Measurements from ENCODE around the gene WDR44.
A peak's percentile ranks its signal among the peaks of the same experiment; 100 is the strongest.
"Not testable (repeated sequence)": the region's sequence is repeated elsewhere in the genome, so short reads cannot be mapped to it uniquely, and the experiment has no call there.

Gene WDR44

DNA sequence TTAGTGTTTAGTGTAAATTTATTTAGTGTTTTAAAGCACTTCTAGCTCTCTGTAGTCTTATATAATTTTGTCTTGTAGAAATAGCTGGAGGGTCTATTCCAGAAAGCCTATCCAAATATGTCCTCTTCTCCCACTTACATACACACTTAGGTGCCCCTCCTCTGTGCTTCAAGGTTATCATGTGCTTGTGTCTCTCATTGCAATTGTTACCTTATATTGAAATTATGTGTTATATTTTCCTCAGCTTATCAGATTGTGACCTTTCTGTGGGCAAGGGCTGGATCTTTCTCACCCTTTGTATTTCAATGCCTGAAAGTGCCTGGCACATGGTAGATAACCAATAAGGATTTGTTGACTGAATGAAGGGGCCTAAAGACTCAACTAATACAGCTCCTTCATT lies 18.4 kb downstream of the WDR44 start:
- FAIRE-seq, result no peak

GRCh38 chrX:118367338-118367737 lies 21.4 kb downstream of the WDR44 start:
- FAIRE-seq, result no peak

- FAIRE-seq, result no peak
These were observed 22.5 kb downstream of the WDR44 start for GRCh38 chrX:118368398-118368797.

GRCh38 chrX:118370921-118371624 lies 25.2 kb downstream of the WDR44 start:
- no peak for FAIRE-seq

GRCh38 chrX:118373538-118373937 lies 27.6 kb downstream of the WDR44 start:
- FAIRE-seq, result no peak

GRCh38 chrX:118383120-118383519 lies 37.2 kb downstream of the WDR44 start:
- FAIRE-seq, result no peak

- no peak for FAIRE-seq
These were observed 46.8 kb downstream of the WDR44 start for GRCh38 chrX:118392716-118393115.

- FAIRE-seq, result peak; percentile 77
These were observed 50.2 kb downstream of the WDR44 start for GRCh38 chrX:118396113-118396512.

GRCh38 chrX:118418811-118419251 lies 72.9 kb downstream of the WDR44 start:
- FAIRE-seq, result no peak

GRCh38 chrX:118420462-118420861 lies 74.6 kb downstream of the WDR44 start:
- FAIRE-seq, result peak; percentile 72

DNA sequence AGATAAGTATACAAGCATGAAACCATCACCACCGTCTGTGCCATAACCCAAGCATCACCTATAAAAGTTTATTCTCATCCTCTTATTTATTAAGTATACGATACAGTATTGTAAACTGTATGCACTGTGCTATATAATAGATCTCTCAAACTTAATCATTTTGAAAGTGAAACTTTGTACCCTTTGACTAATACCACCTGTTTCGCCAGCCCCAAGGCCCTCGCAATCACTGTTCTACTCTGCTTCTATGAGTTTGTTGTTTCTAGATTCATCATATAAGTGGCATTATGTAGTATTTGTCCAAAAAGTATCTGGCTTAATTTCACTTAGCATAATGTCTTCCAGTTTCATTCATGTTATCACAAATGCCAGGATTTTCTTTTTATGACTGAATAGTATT lies 77.7 kb downstream of the WDR44 start:
- no peak for FAIRE-seq

DNA sequence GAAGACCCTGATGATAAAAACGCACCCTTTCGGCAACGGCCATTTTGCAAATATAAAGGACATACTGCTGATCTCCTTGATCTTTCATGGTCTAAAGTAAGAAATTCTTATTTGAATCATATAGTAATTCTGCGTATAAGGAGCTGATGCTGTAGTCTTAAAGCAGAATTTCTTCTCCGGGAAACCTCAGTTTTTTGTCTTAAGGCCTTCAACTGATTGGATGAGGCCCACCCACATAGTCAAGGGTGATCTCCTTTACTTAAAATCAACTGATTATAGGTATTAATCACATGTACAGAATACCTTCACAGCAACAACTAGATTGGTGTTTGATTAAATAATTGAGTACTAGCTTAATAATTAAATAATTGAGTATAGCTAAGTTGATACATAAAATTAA lies 86.9 kb downstream of the WDR44 start:
- no peak for FAIRE-seq

DNA sequence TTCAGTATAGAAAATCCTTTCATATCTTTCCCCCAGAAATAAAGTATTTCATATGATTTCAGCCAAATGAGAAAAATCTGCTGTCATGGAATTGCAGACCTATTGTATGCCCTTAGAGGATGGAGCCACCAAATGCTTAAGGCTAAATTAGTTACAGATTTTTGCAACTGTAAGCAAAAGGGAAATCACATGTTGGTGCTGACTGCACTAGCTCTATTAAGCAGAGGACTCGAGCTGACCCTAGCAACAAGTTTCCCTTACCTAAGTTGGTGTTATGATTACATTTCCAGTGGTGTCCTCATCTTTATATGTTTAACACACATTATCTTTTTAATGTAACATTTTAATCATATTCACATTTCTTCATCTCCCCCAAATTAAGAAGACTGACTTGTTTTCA lies 91.4 kb downstream of the WDR44 start:
- FAIRE-seq, result peak; percentile 85

- no peak for FAIRE-seq
These were observed 102.4 kb downstream of the WDR44 start for GRCh38 chrX:118448273-118448783.

DNA sequence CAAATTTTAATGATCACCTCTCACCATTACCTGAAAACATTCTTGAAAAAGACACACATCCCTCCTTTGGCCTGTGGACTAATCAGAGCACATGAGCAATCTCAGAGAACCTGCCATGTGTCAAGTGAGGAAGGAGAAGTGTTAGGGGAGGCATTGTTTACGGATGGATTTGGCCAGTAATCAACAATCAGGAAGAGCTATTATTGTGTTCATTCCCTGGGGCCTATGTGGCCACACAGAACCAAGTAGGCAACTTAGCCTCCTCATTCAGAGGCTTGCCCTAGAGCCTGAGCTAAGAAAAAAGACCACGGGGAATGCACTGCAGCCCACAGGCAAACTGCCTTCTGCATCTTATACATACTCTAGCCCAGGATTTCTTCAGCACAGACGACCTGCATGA lies 109.1 kb downstream of the WDR44 start:
- FAIRE-seq, result no peak

DNA sequence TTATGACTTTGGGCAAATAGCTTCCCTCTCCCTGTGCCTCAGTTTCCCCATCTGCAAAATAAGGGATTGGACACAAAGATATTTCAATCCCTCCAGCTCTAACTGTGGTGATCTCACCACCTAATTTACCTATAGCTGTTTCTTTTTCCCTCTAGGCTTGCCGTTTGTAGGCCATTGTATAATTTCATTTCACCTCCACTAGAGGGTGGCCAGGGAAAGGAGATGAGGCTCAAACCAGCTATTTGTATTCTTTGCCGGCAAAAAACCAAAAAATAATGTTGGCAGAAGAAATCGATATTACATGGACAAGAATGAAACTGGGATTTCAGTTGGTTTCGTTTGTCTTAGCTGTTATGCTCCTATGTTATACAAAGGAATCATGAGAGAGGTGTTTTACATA lies 113.6 kb downstream of the WDR44 start:
- FAIRE-seq, result peak; percentile 94

DNA sequence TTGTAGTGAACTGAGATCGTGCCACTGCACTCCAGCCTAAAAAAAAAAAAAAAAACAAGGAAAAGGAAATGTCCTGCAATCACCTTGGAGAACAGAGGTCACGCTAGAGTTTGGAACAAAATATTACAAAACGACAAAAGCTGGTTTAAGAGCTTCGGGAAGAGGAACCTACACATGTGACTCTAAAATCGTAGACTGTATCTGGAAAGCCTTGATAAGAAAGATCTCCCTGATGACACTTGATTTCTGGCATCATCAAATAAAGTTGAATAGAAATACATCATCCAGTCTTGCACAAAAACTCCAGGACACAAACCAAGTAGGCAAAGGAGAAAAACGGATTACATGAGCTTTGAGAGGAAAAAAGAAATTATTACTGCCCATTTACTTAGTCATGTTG lies 118.6 kb downstream of the WDR44 start:
- FAIRE-seq, result no peak

DNA sequence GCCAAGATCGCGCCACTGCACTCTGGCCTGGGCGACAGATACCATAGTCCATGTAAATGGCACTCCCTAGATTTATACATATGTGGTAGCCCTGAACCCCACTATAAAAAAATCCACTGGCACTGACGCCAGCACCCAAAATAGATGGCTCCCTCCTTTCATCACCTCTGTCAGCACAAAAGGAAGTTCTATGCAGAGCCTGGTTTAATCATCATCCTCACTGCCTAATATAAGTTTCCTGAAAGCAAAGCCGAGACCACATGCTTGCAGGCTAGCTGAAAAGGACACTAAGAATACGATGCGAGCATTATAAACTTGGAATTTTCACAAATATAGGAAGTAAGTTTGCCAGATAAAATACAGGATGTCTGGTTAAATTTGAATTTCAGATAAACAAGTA lies 122.2 kb downstream of the WDR44 start:
- no peak for FAIRE-seq

- not testable (repeated sequence) for FAIRE-seq
These were observed 124.9 kb downstream of the WDR44 start for GRCh38 chrX:118470721-118471347.

DNA sequence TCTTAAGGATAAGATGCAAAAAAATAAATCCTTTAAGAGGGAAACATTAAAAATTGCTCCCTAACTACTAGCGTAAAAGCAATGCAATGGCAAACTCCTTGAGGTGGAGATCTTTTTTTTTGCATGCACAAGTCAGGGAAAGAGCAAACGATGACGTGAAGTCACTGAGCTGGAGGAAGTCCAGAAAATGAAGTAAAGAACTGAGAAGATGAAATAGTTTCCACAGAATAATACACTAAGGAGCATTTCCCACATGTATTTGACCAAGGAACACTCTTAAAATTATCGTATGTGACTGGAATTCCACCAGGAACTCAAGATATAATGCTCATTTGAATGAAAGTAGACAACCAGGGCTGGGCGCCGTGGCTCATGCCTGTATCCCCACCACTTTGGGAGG lies 128.7 kb downstream of the WDR44 start:
- FAIRE-seq, result no peak

GRCh38 chrX:118475903-118476302 lies 130.0 kb downstream of the WDR44 start:
- FAIRE-seq, result no peak

DNA sequence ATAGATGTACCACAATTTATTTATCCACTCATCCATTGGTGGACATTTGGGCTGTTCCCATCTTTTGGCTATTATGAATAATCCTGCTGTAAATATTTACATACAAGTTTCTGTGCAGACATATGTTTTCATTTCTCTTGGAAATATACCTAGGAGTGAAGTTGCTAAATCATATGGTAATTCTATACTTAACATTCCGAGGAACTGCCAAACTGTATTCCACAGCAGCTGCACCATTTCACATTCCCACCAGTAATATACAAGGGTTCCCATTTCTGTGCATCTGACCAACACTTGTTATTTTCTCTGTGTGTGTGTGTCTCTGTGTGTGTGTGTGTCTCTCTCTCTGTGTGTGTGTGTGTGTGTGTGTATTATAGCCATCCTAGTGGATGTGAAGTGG lies 134.3 kb downstream of the WDR44 start:
- no peak for FAIRE-seq

GRCh38 chrX:118482384-118482783 lies 136.5 kb downstream of the WDR44 start:
- not testable (repeated sequence) for FAIRE-seq

DNA sequence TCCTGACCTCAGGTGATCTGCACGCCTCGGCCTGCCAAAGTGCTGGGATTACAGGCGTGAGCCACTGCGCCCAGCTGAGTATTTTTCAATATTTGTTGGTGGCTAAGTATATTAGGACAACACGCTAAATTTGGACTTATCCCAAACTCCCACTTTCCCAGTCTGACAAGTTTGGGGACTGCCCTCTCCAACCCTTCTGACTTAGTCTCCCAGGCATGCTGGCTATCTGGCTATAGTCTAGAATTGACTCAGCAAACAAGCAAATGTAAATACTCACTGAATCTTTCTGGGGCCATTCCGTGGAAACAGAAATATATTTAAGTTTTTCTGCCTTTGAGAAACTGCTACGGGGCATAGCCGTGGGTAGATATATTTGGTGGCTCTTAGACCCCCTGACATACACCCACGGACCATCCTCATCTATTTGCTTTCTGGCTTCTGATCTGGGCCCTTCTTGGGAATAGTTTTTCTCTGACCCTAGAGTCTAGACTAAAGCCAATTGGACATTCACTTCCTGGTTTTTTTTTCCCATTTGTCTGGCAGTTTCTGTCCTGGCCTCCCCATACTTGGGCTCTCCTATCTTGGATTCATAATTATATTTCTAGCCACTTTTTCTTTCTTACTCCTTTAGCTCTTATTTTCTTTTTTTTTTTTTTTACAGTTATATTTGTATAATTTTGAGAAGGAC lies 138.5 kb downstream of the WDR44 start:
- FAIRE-seq, result no peak

Data from islet of Langerhans (tissue), 1 donor.